GM18499 (cell line): Measurements from ENCODE around the gene TLE5.
"Not testable (repeated sequence)": the region's sequence is repeated elsewhere in the genome, so short reads cannot be mapped to it uniquely, and the experiment has no call there.

Source experiments
- ATAC-seq: cut with Tn5 transposase; IDR thresholded peaks from one replicate; pipeline ENCODE4 v1.9.1; 2021; ENCODE audit warnings: moderate number of reproducible peaks; ENCODE audit not compliant: insufficient read depth, unreplicated experiment

TLE5 gene

DNA sequence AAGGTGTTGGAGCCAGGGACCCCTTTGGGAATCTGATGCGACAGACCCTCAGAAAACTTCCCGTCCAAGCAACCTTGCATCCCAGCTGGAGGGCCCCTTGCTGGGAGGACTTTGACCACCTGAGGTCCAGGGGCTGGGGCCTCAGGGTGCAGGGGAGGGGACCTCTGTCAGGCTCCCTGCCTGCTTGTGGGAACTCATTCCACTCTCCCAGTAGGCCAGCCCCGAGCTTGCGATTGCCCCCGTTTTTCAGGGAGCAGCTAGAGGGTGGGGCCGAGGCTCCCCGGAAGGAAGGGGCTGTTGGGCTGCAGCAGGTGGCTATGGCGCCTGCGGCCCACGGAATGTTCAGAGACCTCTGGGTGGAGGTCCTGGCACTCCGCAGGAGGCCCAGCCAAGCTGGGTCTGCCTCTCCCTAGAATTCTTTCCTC, 34.6 kb upstream of the TLE5 start:
- no peak for ATAC-seq

DNA sequence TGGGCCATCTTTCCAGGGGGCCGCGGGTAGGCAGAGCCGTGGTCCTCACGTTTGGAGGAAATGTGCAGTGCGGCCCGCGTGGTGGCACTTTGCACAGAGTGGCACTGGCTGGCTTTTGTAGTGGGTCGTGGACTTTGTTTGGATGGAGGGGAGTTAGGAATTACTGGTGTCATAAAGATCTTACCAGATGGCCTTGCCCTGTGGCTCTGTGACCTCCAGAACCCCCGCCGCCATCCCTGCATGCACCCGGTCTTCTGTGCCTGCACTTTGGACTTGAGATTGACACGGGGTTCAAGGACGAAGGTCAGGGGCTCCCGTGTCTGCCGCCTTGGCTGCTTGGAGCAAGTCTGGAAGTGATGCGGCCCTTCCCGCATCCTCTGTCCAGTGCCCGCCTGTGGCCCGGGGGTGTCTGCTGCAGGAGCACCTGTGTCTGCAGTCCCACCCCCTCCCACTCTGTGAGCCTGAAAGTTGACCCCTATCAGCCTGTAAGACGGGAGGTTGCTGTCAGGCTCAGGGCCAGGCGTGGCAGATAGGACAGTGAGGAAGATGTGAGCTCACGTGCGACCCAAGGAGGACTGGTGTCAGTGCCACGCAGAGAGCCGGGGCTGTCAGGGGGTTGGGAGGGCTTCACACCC, 34.1 kb upstream of the TLE5 start:
- ATAC-seq: no peak

DNA sequence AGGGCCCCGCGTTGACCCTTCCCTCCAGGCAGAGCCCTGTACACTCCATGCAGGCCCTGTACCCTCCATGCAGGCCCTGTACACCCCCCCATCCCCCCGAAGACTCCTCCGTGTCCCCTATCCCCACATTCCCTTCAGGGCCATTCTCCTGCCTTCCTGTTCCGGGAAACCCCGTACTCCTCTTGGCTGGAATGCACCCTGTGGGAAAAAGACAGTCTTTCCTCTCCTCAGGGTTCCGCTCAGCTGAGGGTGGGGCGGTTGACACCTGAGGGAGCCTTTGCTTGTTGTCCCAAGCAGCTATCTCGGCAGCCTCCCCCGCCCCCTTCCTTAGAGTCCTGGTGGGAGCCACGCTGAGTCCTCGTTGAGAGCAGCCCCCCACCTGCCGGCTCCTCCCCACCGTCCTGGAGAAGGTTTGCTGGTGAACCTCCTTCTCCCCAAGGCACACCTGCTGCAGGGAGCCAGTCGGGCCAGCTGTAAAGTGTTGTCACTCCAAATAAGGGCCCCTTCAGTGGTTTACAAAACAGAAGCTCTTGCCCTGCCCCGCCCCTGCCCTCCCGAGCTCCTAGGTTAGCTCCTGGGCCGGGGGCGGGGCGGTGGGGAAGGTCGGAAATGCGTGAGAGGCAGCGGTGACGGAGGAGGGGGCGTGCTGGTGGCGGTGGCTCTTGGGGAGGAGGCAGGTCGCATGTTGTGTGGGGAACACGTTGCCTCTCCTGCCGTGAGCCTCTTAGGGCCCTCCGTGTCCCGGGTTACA, 33.3 kb upstream of the TLE5 start:
- no peak for ATAC-seq

DNA sequence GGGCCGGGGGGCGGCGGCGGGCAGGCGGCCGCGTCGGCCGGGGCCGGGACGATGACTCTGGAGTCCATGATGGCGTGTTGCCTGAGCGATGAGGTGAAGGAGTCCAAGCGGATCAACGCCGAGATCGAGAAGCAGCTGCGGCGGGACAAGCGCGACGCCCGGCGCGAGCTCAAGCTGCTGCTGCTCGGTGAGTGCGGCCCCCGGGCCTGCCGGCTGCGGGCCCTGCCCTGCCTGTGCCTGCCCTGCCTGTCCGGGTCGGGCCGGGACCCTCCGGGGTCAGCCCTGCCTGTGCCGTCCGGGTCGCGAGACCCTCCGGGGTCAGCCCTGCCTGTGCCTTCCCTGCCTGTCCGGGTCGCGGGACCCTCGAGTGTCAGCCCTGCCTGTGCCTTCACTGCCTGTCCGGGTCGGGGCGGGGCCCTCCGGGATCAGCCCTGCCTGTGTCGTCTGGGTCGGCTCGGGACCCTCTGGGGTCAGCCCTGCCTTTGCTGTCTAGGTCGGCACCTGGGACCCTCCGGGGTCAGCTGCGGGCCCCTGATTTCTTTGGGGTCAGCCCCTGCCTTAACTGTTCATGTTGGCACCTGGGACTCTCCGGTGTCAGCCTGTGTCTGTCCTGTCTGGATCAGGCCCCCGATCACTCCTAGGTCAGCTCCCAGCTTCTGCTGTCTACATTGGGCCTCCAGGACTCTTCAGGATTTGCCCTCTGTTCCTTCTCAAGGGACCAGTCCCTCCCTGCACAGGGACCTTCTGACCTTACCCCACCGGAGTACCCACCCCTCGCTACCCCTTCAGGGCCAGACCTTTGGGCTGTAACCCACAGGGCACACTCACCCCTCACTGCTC, 32.5 kb upstream of the TLE5 start:
- no peak for ATAC-seq

DNA sequence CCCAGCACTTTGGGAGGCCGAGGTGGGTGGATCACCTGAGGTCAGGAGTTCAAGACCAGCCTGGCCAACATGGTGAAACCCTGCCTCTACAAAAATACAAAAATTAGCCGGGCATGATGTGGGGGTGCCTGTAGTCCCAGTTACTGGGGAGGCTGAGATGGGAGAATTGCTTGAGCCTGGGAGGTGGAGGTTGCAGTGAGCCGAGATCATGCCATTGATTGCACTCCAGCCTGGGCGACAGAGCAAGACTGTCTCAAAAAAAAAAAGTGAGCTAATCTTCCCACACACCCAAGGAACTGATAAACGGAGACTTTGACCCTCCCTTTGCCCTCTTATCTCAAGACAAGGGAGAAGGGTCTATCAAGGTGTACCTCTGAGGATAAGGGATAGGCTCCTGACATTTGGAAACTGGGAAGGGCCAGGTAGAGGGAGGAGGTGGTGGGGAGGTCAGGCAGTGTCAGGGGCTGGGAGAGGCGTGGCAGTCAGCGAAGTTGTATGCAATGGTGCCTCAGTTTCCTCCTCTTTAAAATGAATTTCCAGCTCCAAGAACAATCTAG, 27.1 kb upstream of the TLE5 start:
- not testable (repeated sequence) for ATAC-seq

DNA sequence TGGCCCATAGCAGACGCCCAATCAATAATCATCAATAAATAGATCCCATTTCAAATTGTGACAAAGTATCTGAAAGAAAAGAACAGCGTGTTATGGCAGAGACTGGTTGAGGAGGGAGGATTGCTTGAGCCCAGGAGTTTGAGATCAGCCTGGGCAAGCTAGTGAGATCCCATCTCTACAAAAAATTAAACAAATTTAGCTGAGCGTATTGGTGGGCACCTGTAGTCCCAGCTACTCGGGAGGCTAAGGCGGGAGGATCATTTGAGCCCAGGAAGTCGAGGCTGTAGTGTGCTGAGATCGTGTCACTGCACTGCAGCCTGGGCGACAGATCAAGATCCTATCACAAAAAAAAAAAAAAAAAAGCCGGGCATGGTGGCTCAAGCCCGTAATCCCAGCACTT, 25.5 kb upstream of the TLE5 start:
- ATAC-seq: no peak

DNA sequence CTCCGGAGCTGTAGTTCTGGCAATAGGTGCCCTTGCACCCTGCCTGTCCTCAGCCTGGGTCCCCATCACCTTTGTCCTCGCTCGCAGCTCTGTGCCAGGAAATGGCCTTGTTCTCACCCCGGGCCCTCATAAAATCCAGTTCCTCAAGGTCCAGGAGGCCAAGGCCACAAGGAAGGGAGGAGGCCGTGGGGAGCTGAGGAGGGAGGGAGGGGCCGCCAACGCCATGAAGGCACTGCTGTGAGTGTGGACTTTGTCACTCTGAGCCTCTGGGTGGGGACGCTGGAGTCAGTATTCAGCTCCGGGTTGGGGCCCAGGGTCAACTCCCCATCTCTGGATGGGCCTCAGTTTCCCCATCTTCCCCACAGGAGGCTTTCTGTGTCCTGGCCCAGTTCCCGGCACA, 22.6 kb upstream of the TLE5 start:
- ATAC-seq: no peak

DNA sequence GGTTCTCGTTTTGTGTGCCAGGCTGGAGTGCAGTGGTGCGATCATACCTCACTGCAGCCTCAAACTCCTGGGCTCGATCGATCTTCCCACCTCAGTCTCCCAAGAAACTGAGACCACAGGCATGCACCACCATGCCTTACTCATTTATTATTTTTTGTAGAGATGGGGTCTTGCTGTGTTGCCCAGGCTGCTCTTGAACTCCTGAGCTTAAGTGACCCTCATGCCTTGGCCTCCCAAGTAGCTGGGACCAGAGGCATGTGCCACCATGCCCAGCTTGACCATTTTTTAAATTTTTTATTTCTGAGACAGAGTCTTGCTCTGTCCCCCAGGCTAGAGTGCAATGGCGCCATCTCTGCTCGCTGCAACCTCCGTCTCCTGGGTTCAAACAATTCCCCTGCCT, 21.7 kb upstream of the TLE5 start:
- no peak for ATAC-seq

DNA sequence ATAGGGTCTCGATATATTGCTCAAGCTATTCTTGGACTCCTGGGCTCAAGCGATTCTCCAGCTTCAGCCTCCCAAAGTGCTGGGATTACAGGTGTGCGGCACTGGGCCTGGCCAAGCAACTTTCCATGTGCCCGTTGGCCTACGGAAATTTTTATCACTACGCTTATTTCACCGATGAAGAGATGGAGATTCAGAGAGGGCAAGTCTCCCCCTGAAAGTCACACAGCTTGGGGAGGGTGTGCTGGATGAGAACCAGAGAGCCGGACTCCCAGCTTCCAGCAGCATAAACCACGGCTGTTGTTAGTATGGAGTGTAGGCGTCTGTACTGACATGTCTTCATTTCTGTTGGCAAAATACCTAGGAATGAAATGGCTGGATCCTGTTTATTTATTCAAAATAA, 20.0 kb upstream of the TLE5 start:
- ATAC-seq: no peak

DNA sequence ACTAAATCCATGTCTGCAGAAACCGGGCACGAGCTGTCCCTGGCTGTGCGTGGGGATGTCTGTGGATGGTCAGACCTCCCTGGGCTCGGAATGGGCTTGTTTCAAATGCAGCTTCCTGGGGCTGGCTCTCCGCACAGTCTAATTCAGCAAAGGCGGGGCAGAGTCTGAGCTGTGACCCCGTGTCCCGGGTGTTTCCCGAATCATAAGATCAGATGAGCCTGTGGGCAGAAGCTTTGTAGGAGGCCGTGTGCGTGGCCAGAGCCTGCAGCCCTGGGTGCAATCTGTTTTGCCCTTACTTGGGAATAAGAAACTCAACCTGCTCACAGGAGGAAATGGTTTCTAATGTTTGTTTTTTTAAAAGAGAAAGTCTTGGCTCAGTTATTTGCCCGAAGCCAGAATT, 18.0 kb upstream of the TLE5 start:
- no peak for ATAC-seq

DNA sequence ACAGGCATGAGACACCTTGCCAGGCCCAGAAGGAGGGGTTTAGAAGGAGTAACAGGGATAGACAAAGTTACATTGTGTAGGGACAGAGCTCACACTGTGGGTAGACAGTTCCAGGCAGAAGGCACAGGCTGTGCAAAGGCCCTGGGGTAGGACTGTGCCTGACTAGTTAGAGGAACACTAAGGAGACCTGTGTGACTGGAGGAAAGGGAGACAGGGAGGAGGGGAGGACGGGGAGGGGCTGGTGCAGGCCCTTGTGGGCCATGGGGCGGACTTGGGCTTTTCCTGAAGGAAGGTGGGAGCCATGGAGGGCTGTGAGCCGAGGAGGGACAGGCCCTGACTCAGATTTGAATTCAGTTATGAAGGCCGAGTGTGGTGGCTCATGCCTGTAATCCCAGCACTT, 17.3 kb upstream of the TLE5 start:
- no peak for ATAC-seq

DNA sequence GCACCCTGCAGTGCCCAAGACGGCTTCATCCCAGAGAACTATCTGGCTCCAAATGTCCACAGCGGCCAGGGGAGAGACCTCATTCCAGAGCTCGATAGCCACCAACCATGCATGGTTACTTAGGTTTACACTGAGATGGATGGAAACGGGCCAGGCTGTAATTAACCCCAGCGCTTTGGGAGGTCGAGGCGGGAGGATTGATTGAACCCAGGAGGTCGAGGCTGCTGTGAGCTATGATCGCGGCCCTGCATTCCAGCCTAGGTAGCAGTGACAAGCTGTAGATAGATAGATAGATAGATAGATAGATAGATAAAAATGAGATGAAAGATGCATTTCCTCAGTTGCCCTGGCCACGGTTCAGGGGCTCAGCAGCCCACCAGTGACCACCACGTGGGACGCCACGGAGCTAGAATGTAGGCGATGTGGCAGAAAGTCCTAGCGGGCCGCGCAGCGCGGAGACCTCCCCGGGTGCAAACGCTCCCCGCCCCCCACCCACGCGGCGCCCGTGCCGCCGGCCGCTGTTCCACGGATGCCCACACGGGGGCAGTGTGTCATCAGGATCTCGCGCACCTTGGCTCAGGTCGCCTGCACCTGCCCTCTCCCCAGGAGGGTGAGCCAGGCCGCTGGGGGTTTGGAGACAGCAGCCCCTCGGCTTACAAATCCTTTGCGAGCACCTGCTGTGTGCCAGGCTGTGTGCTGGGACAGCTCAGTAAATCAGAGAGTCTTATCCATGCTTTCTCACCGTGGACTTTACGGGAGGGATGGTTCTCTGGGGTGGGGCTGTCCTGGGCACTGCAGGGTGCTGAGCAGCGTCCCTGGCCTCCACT, 13.5 kb upstream of the TLE5 start:
- no peak for ATAC-seq

DNA sequence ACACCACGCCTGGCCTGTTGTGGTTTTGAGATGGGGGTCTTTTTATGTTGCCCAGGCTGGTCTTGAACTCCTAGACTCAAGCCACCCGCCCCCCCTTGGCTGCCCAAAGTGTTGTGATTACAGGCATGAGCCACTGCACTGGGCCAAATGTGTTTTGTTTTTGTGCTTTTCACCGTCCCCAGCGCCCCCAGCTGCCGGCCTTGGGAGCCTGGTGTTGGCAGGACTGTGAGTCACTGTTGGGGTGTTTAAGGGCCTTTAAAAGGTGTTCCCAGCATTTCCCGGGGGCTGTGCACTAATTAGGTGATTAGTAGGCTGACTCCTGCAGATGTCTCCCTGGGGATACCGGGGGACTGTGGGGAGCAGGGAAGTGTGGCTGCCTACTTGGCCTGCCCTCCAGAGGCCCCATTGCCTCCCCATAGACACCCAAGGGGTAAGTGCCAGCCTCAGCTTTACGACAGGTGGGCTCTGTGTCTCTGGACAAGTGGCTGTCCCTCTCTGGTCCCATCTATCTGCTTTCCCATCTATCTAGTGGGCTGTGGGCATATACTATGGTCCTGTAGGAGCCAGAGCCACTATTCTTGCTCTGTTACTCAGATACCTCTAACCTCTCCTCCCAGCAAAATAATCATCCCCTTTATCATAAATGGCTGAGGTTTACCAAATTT, 11.8 kb upstream of the TLE5 start:
- no peak for ATAC-seq

DNA sequence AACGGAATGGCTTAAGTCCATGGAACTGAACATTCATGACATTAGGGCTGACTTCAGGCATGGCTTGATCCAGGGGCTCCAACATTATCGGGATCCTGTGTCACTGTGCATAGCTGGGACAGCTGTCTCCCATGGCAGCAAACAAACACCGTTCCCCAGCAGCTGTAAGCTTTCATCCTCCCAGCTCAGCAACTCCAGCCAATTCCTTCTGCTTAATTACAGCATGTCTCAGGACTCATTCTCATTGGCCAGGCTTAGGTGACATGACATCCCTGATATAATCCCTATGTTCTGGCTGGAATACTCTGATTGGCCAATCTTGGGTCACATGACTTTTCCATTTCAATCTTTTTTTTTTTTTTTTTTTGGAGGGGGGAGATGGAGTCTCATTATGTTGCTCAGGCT, 10.9 kb upstream of the TLE5 start:
- no peak for ATAC-seq

DNA sequence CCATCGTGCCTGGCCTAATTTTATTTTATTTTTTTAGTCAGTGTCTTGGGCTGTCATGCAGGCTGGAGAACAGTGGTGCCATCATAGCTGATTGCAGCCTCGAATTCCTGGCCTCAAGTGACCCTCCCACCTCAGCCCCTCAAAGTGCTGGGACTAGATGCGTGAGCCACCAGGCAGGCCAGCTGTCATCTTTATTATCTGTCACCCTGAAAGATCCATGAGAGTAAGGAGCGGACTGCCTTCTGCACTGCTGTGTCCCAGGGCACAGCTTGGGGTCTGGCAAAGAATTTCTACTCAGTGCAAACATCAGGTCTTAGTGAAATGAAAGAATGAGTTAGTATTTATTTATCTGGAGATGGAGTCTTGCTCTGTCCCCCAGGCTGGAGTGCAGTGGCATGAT, 9.5 kb upstream of the TLE5 start:
- no peak for ATAC-seq

DNA sequence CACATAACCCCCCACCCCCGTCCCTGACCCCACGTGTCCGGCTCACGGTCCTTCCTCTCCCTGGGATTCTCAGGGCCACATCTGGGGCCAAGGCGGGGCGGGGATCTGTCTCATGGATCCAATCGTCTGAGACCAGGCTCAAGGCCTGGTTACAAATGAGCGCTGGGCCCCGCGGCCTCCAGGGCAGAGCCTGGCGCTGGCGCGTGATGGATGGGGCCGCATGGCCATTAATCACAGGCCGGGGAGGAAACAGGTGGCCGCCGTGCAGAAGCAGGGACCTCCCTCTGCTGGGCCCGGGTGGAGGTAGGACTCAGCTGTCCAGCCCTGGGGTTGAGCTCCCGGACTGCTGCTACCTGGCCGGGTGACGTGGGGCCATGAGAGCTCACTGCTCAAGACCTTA, 5.8 kb upstream of the TLE5 start:
- ATAC-seq: no peak

DNA sequence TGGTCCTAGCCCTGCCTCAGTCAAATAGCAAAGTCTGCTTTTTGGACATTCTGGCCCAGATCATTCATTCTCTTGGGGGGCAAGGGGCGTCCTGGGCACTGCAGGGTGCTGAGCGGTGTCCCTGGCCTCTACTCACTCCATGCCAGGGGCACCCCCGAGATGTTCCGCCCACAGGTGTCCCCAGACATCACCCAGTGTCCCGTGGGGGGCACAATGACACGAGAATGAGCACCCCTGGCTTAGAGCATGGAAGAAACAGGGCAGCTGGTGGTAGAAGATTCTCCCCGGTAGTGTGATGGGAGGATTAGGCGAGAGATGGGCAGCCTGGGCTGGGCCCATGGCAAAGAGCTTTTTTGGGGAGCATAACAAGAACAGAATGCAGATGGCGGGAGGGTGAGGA, 5.3 kb upstream of the TLE5 start:
- no peak for ATAC-seq

DNA sequence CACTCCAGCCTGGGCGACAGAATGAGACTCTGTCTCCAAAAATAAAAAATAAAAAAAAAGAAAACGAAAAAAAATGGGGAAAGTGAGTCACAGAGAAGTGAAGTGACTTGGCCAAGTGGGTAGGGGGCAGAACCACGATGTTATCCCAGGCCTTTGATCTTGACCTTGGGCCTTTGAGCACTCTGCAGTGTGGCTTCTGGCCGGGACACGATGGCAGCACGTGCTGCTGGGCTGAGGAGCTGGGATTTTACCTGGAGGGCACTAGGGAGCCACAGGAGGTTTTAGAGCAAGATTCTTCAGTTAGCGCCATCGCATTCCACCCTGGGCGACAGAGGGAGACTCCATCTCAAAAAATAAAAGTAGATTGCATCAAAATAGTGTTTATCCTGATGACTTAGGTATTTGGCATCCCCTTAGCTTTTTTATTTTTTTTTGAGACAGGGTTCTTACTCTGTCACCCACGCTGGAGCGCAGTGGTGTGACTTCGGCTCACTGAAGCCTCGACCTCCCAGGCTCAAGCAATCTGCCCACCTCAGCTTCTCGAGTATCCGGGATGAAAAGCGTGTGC, 4.3 kb upstream of the TLE5 start:
- ATAC-seq: no peak

DNA sequence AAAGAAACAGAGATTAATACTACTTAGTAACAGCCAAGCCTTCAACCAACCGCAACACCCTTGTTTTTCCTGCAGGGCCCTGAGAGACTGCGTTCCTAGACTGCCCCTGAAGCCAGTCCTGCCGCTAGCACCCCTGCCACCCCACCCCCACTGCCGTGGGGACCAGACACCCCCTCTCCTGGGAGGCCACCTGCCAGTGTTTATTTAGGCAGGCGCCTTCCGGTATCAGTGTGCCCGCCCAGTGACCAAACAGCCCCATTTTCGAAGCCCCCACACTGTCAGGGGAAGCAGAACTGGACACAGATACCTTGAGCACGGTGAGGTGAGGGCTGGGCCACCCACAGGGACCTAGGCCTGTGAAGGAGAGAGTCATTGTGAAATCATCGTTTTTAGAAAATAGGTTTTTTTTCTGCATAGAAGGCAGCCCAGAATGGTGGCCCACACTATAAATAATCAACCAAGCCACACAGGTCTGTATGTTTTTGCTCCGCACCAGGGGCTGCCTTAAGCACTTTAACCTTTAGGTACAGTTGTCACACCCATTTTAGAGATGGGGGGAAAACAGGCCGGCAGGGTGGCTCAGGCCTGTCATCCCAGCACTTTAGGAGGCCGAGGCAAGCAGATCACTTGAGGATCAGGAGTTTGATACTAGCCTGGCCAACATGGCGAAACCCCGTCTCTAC, 3.5 kb upstream of the TLE5 start:
- no peak for ATAC-seq
